ENCODE data around the gene TECPR1. TPM values are rescaled to one million over a fixed set of nuclear protein-coding genes. Genes with fewer than 3 reads are reported as not detected.

Gene TECPR1
- total and polyA plus RNA-seq, 2 of the 8 experiments (the other 6 are each of a cell fraction or from before 2014, with no cell fraction given), result 1.3 to 11.1 TPM

DNA sequence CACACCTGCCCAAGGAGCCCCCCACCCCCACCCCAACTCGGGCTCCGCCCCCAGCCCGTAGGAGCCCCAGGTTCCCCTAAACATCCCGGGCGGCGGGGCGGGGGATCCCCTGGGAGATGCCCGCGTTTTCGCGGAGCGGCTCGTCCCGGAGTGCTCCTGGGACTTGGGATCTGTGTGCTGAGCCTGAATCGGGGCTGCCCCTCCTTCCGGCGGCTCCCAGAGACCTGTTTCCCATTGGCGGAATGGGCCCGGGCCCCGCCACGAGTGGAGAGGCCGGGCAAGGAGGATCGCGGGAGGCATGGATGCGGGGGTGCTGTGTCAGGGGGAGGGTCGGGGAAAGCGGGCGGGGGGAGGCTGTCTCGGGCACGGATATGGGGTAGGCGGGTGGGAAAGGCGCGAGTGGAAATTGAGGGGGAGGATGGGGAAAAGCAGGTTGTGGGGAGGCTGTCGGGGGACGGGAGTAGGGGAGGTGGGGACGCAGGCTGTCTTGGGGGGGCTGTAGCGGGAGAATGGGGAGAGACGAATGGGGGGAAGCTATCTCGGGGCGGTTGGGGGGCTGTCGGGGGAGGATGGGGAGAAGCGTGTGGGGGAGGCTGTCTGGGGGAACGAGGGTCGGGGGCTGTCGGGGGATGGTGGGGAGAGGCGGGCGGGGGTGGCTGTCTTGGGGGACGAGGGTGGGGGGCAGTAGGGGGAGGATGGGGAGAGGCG, 41.4 kb downstream of the TECPR1 start:
- peaks cover 4% of the 10 kb centered on the region; the same call in 1 of the 2 replicates for H3K23me2 ChIP-seq (ENCODE audit: low read depth, low read length)
- H3K56ac ChIP-seq (replicated peaks; ENCODE audit: insufficient read length, low read depth, low read length), result no peak overlapping the region
- FAIRE-seq, result no peak
- no peak overlapping the region for H4K8ac ChIP-seq (ENCODE audit: extremely low read depth, insufficient read depth, low read length)
- no peak overlapping the region for H4K91ac ChIP-seq (replicated peaks; ENCODE audit: insufficient read length, low read length)
- H2BK120ac ChIP-seq (replicated peaks; ENCODE audit: low read depth, low read length), result no peak overlapping the region
- no peak overlapping the region for H2BK12ac ChIP-seq (ENCODE audit: low read depth, low read length)
- no peak overlapping the region for H3K27ac ChIP-seq (ENCODE audit: low read depth, low read length)
- TF ChIP-seq JUND (IDR thresholded peaks at IDR 0.05; ENCODE audit: low read length) (no peak), TAF1 (IDR thresholded peaks at IDR 0.05; ENCODE audit: low read depth, low read length) (no peak), BACH1 (IDR thresholded peaks at IDR 0.05; ENCODE audit: low read length) (peak; percentile 50), EZH2 (IDR thresholded peaks at IDR 0.05; ENCODE audit: low read depth, low read length, severe bottlenecking) (no peak), RFX5 (IDR thresholded peaks at IDR 0.05; ENCODE audit: borderline replicate concordance, low read depth, low read length) (no peak)
- TF ChIP-seq, protein P1, sequence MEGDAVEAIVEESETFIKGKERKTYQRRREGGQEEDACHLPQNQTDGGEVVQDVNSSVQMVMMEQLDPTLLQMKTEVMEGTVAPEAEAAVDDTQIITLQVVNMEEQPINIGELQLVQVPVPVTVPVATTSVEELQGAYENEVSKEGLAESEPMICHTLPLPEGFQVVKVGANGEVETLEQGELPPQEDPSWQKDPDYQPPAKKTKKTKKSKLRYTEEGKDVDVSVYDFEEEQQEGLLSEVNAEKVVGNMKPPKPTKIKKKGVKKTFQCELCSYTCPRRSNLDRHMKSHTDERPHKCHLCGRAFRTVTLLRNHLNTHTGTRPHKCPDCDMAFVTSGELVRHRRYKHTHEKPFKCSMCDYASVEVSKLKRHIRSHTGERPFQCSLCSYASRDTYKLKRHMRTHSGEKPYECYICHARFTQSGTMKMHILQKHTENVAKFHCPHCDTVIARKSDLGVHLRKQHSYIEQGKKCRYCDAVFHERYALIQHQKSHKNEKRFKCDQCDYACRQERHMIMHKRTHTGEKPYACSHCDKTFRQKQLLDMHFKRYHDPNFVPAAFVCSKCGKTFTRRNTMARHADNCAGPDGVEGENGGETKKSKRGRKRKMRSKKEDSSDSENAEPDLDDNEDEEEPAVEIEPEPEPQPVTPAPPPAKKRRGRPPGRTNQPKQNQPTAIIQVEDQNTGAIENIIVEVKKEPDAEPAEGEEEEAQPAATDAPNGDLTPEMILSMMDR (IDR thresholded peaks at IDR 0.05; ENCODE audit: control extremely low read depth in 1 of 3, insufficient read depth in 1 of 3, low read depth in 1 of 3, low read length in 3 of 3), result no peak
- H2BK20ac ChIP-seq (ENCODE audit: low read length), result no peak overlapping the region
- CTCF ChIA-PET (ENCODE audit: partially characterized antibody), result interaction anchor here (0.6 to 1.0 kb wide), 2 partner anchors 30 to 45 kb away, joined by 3 read pairs; no protein-coding TSS in a partner anchor
- H3K23ac ChIP-seq (ENCODE audit: insufficient read length), result no peak overlapping the region
- WGBS, 2 experiments (ENCODE audit: extremely low coverage in 1 of 2, insufficient coverage in 1 of 2, insufficient read length in 1 of 2, insufficient replicate concordance in 2 of 2, low coverage in 1 of 2, low lambda C conversion rate in 2 of 2, missing lambda C conversion rate in 1 of 2), result 0% methylated on average over 13 of the region's 49 CpGs; no CpG with 5 or more reads in 1 of the 2 experiments
- H3K4me2 ChIP-seq (ENCODE audit: insufficient read depth in 1 of 2, low read depth in 2 of 2, low read length in 2 of 2), result peak overlapping the region; percentile 54 to 56; a peak in 3 of 4 replicates
- H3K18ac ChIP-seq (ENCODE audit: extremely low read depth, low read length), result no peak overlapping the region; the same call in 1 of the 2 replicates
- DNase-seq (ENCODE audit: low read depth in 1 of 2, low spot score in 2 of 2), result peak in 1 of 2 experiments; percentile 79
- H3K36me3 ChIP-seq (ENCODE audit: control insufficient read depth in 2 of 4, insufficient read depth in 4 of 4, low read length in 3 of 4), result peaks cover 0 to 10% (median 0%) of the 10 kb centered on the region in 4 experiments; a peak in 4 of 8 replicates
- no peaks in the 10 kb centered on the region; the same call in 1 of the 2 replicates for H3K79me1 ChIP-seq (ENCODE audit: low read depth, low read length)
- POLR2A ChIA-PET (ENCODE audit: partially characterized antibody), result interaction anchor here (1.1 to 1.3 kb wide), 2 partner anchors 11 to 26 kb away, joined by 3 read pairs; no protein-coding TSS in a partner anchor
- no peak overlapping the region for H2BK15ac ChIP-seq (ENCODE audit: low read length)
- H2AK5ac ChIP-seq (ENCODE audit: low read depth, low read length), result no peak overlapping the region
- H3K4ac ChIP-seq (replicated peaks; ENCODE audit: insufficient read length, low read depth, low read length), result no peak overlapping the region
- no peak overlapping the region for H2AFZ ChIP-seq (ENCODE audit: low read length)
- no peaks in the 10 kb centered on the region for H3K9me3 ChIP-seq (ENCODE audit: insufficient read depth in 2 of 2, low read depth in 1 of 2, low read length in 1 of 2)
- H4K20me1 ChIP-seq (replicated peaks in 1 of 2; ENCODE audit: control insufficient read depth in 1 of 2, insufficient read depth in 2 of 2, low read length in 2 of 2), result peaks cover 0 to 3% of the 10 kb centered on the region in 2 experiments
- no peak overlapping the region for H3K9ac ChIP-seq (replicated peaks in 1 of 4; ENCODE audit: extremely low read depth in 1 of 4, low read depth in 3 of 4, low read length in 3 of 4)
- H3K27me3 ChIP-seq (replicated peaks in 1 of 4; ENCODE audit: control insufficient read depth in 3 of 4, extremely low read depth in 1 of 4, insufficient read depth in 3 of 4, low read length in 3 of 4), result no peaks in the 10 kb centered on the region
- peaks cover 0 to 5% (median 3%) of the 10 kb centered on the region in 4 experiments; a peak in 3 of 7 replicates for H3K4me1 ChIP-seq (replicated peaks in 1 of 4; ENCODE audit: control insufficient read depth in 3 of 4, insufficient read depth in 4 of 4, low read length in 3 of 4)
- H2BK5ac ChIP-seq (ENCODE audit: low read depth, low read length), result no peak overlapping the region
- H3K79me2 ChIP-seq (ENCODE audit: control insufficient read depth in 1 of 2, insufficient read depth in 2 of 2, low read length in 2 of 2), result no peaks in the 10 kb centered on the region
- peak overlapping the region; percentile 15 to 80 (median 27); a peak in 6 of 8 replicates for H3K4me3 ChIP-seq (ENCODE audit: extremely low read depth in 1 of 4, insufficient read depth in 2 of 4, low read depth in 3 of 4, low read length in 4 of 4)
- H4K5ac ChIP-seq (ENCODE audit: insufficient read length, low read depth, low read length), result no peak overlapping the region
- no peak overlapping the region for H3K14ac ChIP-seq (ENCODE audit: insufficient read length)
